GM18868 (cell line): ENCODE data around the gene OR2H1.

Experiments
- ATAC-seq: cut with Tn5 transposase; IDR thresholded peaks from one replicate; pipeline ENCODE4 v1.9.1; 2021; ENCODE audit warnings: mild to moderate bottlenecking, moderate library complexity; ENCODE audit not compliant: unreplicated experiment

Gene OR2H1

GRCh38 chr6:29483186-29483585, 26.2 kb downstream of the OR2H1 start:
- no peak for ATAC-seq

- no peak for ATAC-seq
Observed at GRCh38 chr6:29483735-29484134, 26.8 kb downstream of the OR2H1 start.

- no peak for ATAC-seq
Observed at GRCh38 chr6:29486577-29486976, 29.6 kb downstream of the OR2H1 start.

GRCh38 chr6:29487131-29487530, 30.2 kb downstream of the OR2H1 start:
- no peak for ATAC-seq

- no peak for ATAC-seq
Observed at GRCh38 chr6:29487660-29488059, 30.7 kb downstream of the OR2H1 start, which contains the start of gene MAS1L. MAS1L (minus strand) TSS chr6:29487956; CDS start chr6:29487902, 54 bp downstream.

- no peak for ATAC-seq
Observed at GRCh38 chr6:29488874-29489273, 31.9 kb downstream of the OR2H1 start.

- ATAC-seq = no peak
Observed at GRCh38 chr6:29489286-29489685, 32.3 kb downstream of the OR2H1 start.

GRCh38 chr6:29490055-29490454, 33.1 kb downstream of the OR2H1 start:
- no peak for ATAC-seq

- no peak for ATAC-seq
Observed at GRCh38 chr6:29490552-29490951, 33.6 kb downstream of the OR2H1 start.

GRCh38 chr6:29491574-29491973, 34.6 kb downstream of the OR2H1 start:
- ATAC-seq = no peak

- no peak for ATAC-seq
Observed at GRCh38 chr6:29493261-29493660, 36.3 kb downstream of the OR2H1 start.

- ATAC-seq = no peak
Observed at GRCh38 chr6:29494131-29494530, 37.2 kb downstream of the OR2H1 start.

GRCh38 chr6:29495571-29495970, 38.6 kb downstream of the OR2H1 start:
- ATAC-seq = no peak

- no peak for ATAC-seq
Observed at GRCh38 chr6:29496961-29497360, 40.0 kb downstream of the OR2H1 start.

- ATAC-seq = no peak
Observed at GRCh38 chr6:29499704-29500103, 42.7 kb downstream of the OR2H1 start.

- ATAC-seq = no peak
Observed at GRCh38 chr6:29500594-29500993, 43.6 kb downstream of the OR2H1 start.

GRCh38 chr6:29501106-29501505, 44.2 kb downstream of the OR2H1 start:
- ATAC-seq = no peak

GRCh38 chr6:29502181-29502580, 45.2 kb downstream of the OR2H1 start:
- no peak for ATAC-seq

- ATAC-seq = no peak
Observed at GRCh38 chr6:29502597-29502996, 45.6 kb downstream of the OR2H1 start.

GRCh38 chr6:29504961-29505360, 48.0 kb downstream of the OR2H1 start:
- ATAC-seq = no peak

- no peak for ATAC-seq
Observed at GRCh38 chr6:29505808-29506207, 48.9 kb downstream of the OR2H1 start.

GRCh38 chr6:29506446-29507067, 49.6 kb downstream of the OR2H1 start:
- no peak for ATAC-seq

- ATAC-seq = no peak
Observed at GRCh38 chr6:29507319-29507718, 50.4 kb downstream of the OR2H1 start.
